Hypothalamus (tissue), 51 donors: ENCODE measurements around the gene PGBD1.
"Not testable (repeated sequence)": the region's sequence is repeated elsewhere in the genome, so short reads cannot be mapped to it uniquely, and the experiment has no call there.

Source experiments
- DNase-seq, 51 donors: peaks; one replicate each; lab custom pipeline; 2025; lab: John Stamatoyannopoulos, UW

The PGBD1 gene

DNA sequence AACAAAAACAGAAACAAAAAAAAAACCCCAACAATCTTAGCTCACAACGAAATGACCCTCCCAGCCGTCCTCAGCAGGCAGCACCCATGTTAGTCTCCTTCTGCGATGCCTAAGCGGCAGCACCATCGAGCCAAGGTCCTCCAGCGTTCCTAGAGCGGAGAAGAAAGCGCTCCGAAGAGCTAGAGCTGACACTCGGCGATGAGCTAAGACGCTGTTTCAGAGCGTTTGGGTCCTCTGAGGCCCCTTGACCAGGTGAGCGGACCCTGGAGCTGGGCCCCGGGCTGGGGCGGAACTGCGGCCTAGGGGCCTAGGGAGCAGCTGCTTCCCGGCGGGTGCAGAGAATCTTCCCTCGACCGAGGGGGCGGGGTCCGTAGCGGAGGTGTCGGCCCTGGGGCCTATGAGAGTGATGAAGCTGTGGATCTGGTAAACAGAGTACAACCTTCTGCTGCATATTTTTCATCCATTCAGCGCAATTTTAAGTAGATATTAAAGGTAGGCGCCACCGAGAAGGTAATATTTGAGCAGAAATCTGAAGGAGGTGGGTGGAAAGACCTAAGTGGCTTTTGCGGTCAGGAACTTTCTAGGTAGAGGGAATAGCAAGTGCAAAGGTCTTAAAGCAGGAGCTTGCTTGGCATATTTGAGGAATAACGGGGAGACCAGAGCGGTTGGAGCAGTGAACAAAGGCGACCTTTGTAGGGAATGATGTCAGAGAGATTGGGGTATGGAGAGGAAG lies 14.2 kb upstream of the PGBD1 start, which contains the start of gene ZSCAN26:
Gene ZSCAN26, plus strand, starts transcription at position 182 of the 733 bp plus-strand sequence. CDS start 4,777 bp downstream, outside the sequence.
- DNase-seq: peak; percentile 23 to 96 (median 67)

DNA sequence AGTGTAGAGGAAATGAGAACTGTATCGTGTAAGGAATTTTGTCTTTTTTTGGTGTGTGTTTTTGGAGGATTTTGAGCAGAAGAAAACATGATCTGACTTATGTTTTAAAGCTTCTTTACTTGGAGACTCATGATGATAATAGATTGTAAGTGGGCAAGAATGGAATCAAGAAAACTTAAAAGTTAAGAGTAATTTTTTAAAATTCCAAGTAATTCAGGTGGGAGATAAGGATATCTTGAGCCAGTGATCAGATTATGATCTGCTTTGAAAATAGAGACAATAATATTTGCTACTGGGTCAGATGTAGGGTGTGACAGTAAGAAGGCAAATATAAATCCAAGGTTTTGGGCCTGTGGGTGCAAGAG lies 13.7 kb upstream of the PGBD1 start:
- no peak for DNase-seq

DNA sequence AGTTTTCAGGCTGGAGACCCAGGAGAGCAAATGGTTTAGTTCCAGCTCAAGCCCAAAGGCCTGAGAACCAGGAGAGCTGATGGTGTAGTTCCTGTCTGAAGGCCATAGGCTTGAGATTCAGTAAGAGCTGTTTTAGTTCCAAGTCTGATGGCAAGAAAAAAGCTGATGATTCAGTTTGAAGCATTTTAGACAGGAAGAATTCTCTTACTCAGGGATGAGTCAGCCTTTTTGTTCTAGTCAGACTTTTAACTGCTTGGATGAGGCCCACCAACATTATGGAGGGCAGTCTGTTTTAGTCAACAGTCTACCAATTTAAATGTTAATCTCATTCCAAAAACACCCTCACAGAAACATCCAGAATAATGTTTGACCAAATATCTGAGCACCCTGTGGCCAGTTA lies 11.9 kb upstream of the PGBD1 start:
- DNase-seq: no peak

DNA sequence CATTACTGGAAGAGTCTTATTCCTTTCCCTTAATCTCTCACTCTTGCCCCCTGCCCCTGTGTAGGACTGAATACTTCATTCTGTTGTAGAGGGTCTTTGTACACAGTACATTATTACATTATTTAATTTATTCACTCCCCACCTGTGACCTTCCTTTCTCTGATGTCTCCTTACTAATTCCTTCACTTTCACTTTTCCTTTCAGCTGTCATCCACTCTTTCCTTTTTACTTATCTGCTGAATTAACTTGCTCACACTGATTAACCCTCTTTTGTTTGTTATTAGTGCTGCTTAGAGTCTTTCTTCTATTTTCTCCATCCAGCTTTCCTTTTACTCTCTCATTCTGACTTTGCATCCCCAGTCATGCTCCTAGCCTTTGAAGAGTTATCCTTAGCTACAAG lies 6.5 kb upstream of the PGBD1 start:
- DNase-seq: no peak

DNA sequence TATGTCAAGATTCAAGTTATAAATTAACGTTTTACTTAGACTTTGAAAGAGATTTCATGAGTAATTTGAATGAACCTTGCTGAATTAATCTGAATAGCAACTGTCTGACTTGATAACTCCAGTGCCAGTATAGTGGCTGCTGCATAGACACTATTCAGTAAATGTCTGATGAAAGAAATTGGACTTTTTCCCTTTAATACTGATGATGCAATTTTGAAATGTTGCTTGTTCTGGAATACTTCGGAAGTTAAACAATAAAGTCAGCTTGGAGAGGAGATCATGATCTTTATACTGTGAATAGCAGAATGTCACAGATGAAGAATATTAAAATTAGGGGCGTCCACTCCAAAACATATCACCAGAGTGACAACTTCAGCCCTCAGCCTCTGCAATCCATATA lies 3.6 kb upstream of the PGBD1 start:
- DNase-seq: no peak

DNA sequence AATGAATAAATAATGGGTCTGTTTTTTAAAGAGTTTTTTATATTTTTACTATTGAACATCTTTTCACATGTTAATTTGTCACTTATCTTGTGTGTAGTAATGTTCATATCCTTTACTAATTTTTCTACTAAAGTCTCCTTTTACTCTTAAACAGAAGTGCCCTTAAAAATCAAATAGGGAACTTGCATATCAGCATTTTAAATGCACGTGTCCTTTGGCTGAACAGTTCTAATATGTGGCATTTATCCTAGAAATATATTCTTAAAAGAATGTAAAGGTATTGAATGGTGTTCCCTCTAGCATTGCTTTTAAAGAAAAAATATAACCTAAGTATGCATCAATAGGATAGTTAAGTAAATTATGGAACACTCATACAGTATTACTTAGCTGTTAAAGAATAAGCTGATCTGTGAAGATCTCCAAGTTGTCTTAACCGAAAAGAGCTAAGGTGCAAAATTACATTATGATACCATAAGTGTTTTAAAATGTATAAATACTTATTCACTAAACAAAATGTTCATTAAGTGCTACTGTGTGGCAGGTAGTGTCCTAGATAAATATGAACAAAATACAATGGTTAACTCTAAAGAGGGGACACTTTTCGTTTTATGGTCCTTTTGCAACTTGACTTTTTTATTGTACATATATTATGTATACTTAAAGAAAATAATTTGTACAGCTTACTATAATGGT lies 631 bp upstream of the PGBD1 start:
- DNase-seq: no peak

DNA sequence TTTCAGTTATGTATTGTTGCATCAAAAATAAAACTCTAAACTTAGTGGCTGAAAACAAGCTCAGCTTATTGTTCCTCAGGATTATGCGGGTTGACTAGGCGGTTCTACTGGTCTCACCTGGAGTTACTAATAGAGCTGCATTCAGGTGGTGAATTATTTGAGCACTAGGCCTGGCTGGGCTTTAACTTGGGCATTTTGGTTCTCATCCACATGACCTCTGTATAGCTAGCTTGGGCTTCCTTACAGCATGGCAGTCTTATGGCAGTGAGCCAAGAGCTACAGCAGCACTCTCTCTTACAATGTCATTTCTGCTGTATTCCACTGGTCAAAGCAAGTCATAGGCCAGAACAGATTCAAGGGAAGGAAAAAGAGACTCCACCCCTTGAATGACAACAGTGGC lies 1.6 kb downstream of the PGBD1 start:
- DNase-seq: no peak

DNA sequence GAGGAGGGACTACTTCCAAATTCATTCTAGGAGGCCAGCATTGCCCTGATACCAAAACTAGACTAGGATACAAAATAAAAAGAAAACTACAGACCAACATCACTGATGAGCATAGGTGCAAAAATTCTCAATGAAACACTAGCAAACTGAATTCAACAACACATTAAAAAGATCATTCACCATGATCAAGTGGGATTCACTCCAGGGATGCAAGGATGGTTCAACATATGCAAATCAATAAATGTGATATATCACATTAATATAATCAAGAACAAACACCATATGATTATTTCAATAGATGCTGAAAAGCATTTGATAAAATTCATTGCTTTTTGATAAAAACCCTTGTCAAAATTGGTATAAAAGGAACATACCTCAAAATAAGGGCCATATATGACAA lies 10.2 kb downstream of the PGBD1 start:
- no peak for DNase-seq

DNA sequence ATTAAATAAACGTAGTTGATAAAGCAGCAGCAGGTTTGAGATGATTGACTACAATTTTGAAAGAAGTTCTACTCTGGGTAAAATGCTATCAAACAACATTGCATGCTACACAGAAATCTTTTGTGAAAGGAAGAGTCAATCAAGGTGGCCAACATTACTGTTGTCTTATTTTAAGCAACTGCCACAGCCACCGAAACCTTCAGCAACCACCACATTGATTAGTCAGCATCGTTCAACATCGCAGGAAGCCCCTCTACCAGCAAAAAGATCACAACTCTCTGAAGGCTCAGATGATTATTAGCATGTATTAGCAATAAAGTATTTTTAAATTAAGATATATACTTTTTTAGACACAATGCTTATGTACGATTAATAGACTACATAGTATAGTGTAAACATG lies 14.0 kb downstream of the PGBD1 start:
- no peak for DNase-seq

DNA sequence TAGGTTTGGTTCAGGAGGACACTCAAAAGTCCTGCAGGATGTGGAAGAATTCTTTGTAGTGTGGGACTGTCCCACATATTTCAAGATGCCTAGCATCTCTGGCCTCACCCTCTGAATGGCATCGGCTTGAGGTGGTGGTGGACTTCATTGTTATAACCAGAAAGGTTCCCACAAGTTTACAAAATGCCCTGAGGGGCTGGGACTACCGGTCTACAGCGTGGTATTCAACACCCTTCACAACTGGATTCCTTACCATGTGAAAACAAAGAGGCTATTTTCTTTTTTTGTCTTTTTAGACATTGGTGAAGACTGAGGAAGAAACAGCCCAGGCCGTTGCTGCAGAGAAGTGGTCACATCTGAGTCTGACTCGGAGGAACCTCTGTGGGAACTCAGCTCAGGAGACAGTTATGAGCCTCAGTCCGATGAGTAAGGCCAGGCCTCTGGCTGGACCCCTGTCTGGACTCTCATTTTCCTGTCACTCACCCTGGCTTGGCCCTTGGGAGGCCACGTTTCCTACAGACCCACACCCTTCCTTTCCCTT lies 15.2 kb downstream of the PGBD1 start:
- DNase-seq: no peak

DNA sequence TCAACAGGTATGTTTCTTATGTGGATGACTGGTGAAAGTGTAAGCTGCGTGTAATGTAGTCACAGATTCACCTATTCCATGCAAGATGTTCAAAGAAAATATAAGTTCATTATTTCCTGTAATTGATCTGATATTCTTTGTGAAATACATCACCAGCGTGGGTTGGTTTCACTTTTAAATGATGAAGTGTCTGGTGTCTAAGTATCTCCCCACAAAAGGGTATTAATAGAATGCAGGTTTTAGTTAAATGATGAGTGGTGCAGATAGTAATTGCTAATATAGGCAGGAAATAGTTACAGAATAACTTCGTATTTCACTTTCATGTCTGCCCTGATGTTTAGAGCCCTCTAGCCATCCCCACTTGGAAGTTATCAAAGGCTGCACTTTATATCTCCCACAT lies 22.2 kb downstream of the PGBD1 start:
- DNase-seq: no peak

DNA sequence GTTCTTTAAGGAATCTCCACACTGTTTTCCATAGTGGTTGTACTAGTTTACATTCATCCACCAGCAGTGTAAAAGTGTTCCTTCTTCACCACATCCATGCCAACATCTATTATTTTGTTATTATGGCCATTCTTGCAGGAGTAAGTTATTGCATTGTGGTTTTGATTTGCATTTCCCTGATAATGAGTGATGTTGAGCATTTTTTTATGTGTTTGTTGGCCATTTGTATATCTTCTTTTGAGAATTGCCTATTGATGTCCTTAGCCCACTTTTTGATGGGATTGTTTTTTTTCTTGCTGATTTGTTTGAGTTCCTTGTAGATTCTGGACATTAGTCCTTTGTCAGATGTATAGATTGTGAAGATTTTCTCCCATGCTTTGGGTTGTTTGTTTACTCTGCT lies 25.0 kb downstream of the PGBD1 start:
- not testable (repeated sequence) for DNase-seq

DNA sequence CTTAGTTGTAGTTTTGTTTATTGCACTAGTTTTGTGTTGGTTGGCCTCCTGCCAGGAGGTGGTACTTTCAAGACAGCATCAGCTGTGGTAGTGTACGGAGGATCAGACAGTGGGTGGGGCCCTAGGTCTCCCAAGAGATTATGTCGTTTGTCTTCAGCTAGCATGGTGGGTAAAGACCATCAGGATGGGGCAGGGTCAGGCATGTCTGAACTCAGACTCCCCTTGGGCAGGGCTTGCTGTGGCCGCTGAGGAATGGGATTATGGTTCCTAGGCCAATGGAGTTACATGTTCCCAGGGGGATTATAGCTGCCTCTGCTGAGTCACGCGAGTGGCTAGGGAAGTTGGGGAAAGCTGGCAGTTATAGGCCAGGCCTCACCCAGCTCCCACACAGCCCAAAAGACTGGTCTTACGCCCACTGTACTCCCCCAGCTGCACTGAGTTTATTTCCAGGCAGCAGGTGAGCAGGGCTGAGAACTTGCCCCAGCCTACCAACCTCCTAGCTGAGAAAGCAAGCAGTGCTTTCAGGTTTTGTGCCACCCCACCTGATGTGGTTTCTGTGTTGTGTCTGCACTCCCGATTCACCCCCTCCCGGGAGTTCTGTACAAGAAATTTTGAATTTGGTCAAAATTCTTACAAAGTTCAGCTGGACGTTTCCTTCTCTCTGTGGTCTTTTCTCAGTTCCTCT lies 29.9 kb downstream of the PGBD1 start:
- DNase-seq: no peak

DNA sequence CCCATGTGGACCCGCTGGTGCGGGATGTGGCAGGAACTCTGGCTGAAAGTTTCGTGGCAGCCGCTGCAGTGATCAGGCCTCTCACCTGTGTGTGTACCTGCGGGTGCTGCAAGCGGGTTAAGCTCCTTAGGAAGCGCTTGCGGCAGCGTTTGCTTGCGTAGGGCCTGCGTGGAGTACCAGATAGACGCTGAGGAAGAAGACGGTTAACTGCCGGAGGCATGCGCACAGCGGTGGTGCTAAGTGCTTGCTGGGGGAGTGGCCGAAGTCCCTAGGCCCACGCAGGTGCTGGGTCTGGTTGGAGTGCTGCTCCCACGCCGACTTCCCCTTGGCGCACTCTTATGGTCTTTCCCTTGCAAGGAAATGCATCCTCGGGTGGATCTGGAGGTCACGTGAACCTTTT lies 31.6 kb downstream of the PGBD1 start:
- no peak for DNase-seq

DNA sequence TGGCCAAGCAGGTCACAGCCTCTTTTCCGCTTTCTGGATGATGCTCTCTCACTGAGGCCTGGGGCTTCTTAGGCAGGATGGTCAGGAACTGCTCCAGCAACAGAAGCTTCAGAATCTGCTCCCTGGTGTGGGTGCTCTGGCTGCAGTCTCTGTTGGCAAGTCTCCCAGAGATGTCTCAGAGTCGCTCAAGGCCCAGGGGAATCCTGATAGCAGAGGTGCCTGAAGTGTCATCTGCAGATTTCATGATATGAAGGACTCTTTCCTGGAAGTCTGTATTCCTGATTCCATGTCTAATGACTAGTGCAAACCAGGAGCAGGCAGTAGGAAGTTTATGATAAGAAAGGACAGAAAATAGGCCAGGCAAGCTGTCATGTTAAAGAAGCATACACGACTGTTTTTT lies 34.3 kb downstream of the PGBD1 start:
- DNase-seq: no peak

DNA sequence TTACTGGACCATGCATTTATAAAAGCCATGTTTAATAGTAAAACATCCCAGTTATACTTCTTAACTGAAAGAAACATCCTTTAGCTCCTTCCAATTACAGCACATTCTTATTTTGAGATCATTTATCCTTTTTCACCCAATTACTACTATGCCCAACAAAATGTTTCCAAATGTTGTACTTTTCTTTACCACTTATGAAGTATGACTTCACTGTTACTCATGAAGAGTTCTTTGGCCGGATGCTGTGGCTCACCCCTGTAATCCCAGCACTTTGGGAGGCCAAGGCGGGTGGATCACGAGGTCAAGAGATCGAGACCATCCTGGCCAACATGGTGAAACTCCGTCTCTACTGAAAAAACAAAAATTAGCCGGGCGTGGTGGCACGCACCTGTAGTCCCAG lies 36.5 kb downstream of the PGBD1 start:
- not testable (repeated sequence) for DNase-seq

DNA sequence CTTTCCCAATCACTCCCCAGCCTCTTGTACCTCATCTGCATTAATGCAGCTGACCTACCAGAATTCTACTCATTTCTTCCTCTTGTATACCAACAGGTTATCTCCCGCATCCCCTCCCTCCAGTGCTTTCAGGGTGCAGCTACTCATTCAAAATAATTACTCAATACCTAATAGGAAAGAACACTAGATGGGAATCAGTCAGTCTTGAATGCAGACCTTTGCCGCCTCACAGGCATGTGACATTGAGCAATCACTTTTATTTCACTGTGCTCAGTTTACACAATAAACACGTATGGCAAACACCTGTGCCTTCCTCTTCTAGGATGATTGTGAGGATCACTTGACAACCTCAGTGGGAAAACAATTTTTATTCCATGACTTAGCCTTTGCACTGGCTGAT lies 41.3 kb downstream of the PGBD1 start:
- DNase-seq: no peak

DNA sequence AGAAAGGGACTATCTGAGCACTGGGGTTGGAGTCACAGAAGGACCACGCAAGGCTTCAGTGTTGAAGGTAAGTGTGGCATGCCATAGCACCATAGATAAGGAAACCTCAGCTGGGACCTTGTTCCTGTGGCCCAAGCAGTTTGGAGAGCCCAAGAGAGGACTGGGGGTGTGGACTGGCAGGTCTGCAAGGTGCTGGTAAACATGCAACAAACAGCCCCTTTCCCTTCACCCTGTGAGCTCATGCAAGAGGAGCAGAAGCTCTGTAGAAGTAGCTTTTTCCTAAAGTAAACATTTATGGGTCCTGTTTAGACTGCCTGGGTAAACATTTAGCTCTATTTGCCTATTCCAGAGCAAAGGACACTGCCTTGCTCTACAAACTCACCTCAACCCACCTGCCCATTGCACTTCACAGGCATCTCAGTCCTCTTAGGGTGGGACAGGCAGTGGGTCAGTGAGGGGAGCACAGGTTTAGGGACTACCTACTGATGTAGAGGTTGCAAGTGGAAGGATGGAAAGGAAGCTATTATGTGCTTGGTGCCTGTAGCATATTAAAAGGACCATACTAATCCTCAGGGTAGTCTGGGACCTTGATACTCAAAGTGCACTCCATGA lies 42.5 kb downstream of the PGBD1 start:
- DNase-seq: no peak

DNA sequence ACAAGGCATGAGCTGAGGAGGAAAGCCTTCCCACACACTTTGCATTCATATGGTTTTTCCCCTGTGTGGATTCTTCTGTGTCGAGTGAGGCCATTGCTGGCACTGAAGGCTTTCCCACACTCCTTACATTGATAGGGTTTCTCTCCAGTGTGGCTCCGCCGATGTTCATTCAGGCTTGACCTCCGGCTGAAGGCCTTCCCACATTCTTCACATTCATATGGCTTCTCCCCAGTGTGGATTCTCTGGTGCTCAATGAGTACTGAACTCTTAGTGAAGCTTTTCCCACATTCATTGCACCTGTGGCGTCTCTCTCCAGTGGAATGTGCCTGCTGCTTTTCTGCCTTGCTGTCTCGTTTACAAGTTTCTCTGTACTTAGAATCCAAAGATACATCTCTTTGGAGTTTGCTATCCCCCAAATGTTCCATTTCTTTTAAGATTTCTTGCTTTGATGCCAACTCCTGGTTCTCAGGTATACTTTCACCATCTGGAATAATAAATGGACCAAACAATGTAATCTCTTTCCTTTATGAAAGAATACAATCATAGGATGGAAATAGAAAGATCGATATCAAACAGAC lies 45.1 kb downstream of the PGBD1 start:
- no peak for DNase-seq

DNA sequence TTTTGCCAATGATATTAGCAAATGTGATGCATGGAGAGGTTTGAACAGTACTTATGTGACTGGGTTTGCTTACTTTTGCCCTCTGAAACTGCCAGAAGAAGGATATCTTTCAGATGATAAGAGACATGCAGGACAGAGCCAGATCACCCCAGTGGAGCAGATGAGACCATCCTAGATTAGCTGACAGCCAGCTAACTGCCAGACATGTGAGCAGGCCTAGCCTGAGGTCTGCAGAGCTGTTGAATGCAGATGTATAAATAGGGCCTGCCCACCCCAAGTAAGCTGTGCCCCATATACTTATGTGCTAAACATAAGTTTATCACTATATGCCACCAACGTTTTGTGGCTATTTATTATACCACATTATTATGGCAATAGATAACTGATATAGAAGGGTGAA lies 48.7 kb downstream of the PGBD1 start:
- no peak for DNase-seq

DNA sequence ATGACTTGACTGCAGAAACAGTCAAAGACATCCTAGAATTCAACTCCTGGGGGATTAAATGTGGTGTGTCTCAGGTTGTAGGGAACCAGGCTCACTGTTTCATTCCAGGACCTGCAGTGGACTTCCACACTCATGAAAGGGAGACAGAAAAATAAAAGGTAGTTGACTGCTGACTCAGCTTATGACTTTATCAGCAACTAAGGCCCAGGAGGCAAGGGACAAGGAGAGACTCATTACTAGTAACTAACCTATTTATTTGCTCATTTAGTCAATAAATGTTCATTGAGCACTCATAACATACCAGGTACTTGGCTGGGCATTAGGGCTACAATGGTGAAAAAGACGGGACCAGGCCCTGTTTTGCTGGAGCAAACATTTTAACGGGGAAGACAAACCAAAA lies 51.7 kb downstream of the PGBD1 start:
- DNase-seq: no peak
